Keratinocyte (primary cell): ENCODE data around the gene MTCL1.

Experiments
- CTCF ChIP-seq, 3 experiments: IDR thresholded peaks in 1 of 3; conservative IDR thresholded peaks in 1 of 3; optimal IDR thresholded peaks in 1 of 3; 2 replicates in 2 of 3; 3 replicates in 1 of 3; pipeline versions ENCODE3 to v1.5.1; 2011; ENCODE audit warnings: low read length in 3 of 3, mild to moderate bottlenecking in 3 of 3, moderate library complexity in 2 of 3, control low read depth in 1 of 3, inconsistent platforms in 1 of 3; ENCODE audit not compliant: insufficient read depth in 2 of 3; ENCODE audit errors: extremely low read depth in 1 of 3
- EZH2 ChIP-seq: IDR thresholded peaks from one replicate; pipeline ENCODE4 v1.6.1; 2012; ENCODE audit warnings: inconsistent platforms, mild to moderate bottlenecking, low read length, moderate library complexity

GRCh38 chr18:8709248-8710059 is 4.1 kb downstream of the MTCL1 start:
- TF ChIP-seq CTCF (optimal IDR thresholded peaks at IDR 0.05 in 1 of 3, IDR thresholded peaks at IDR 0.05 in 1 of 3, conservative IDR thresholded peaks at IDR 0.05 in 1 of 3; ENCODE audit: extremely low read depth in 1 of 3, insufficient read depth in 2 of 3, low read length in 3 of 3) (no peak), EZH2 (no peak)
